ENCODE data around the gene SAMD14. TPM values are rescaled to one million over a fixed set of nuclear protein-coding genes. Genes with fewer than 3 reads are reported as not detected.

Gene SAMD14
- total RNA-seq, 1 experiment from 2014 or later = not detected

- Mint-ChIP-seq H3K27ac (ENCODE audit: unreplicated experiment) (no peak overlapping the region), H3K4me1 (ENCODE audit: low read depth, unreplicated experiment) (peaks cover 30% of the 10 kb centered on the region), H3K36me3 (ENCODE audit: insufficient read depth, unreplicated experiment) (peaks cover 12% of the 10 kb centered on the region), H3K27me3 (ENCODE audit: unreplicated experiment) (peaks cover 82% of the 10 kb centered on the region), H3K9me3 (ENCODE audit: low read depth, unreplicated experiment) (no peaks in the 10 kb centered on the region), H3K4me3 (ENCODE audit: low read depth, unreplicated experiment) (no peak overlapping the region)
- DNase-seq = no peak
- intact Hi-C loops (cut with micrococcal nuclease; ENCODE audit: unreplicated experiment) = loop anchor here (5.0 kb wide), 1 partner anchor 47 kb away; no protein-coding TSS in a partner anchor
- TF ChIP-seq CTCF (IDR thresholded peaks at IDR 0.05; ENCODE audit: unreplicated experiment) = no peak
- CTCF ChIA-PET = interaction anchor here (1.0 to 1.3 kb wide), 2 partner anchors 13 to 14 kb away, joined by 4 to 5 read pairs; no protein-coding TSS in a partner anchor
- no TSS peak for BruUV-seq (replicated peaks)
Observed at GRCh38 chr17:50164697-50164988, 34.7 kb upstream of the SAMD14 start.

GRCh38 chr17:50163843-50164696 lies 34.1 kb upstream of the SAMD14 start:
- peaks cover 12% of the 10 kb centered on the region for H3K36me3 Mint-ChIP-seq (ENCODE audit: insufficient read depth, unreplicated experiment)
- peaks cover 24% of the 10 kb centered on the region for H3K4me1 Mint-ChIP-seq (ENCODE audit: low read depth, unreplicated experiment)
- CTCF ChIA-PET = interaction anchor here (0.7 kb wide), 1 partner anchor 70 kb away, joined by 6 read pairs; no protein-coding TSS in a partner anchor
- no peak overlapping the region for H3K4me3 Mint-ChIP-seq (ENCODE audit: low read depth, unreplicated experiment)
- intact Hi-C loops (cut with micrococcal nuclease; ENCODE audit: unreplicated experiment) = loop anchor here (5.0 kb wide), 1 partner anchor 47 kb away; no protein-coding TSS in a partner anchor
- peaks cover 80% of the 10 kb centered on the region for H3K27me3 Mint-ChIP-seq (ENCODE audit: unreplicated experiment)
- no peak for TF ChIP-seq CTCF (IDR thresholded peaks at IDR 0.05; ENCODE audit: unreplicated experiment)
- no peak for DNase-seq
- H3K9me3 Mint-ChIP-seq (ENCODE audit: low read depth, unreplicated experiment) = no peaks in the 10 kb centered on the region
- BruUV-seq (replicated peaks) = no TSS peak
- H3K27ac Mint-ChIP-seq (ENCODE audit: unreplicated experiment) = no peak overlapping the region

GRCh38 chr17:50162466-50163254 lies 32.7 kb upstream of the SAMD14 start:
- H3K27me3 Mint-ChIP-seq (ENCODE audit: unreplicated experiment) = peaks cover 66% of the 10 kb centered on the region
- no TSS peak for BruUV-seq (replicated peaks)
- intact Hi-C loops (cut with micrococcal nuclease; ENCODE audit: unreplicated experiment) = loop anchor here (5.0 kb wide), 1 partner anchor 45 kb away; no protein-coding TSS in a partner anchor
- peaks cover 18% of the 10 kb centered on the region for H3K4me1 Mint-ChIP-seq (ENCODE audit: low read depth, unreplicated experiment)
- H3K27ac Mint-ChIP-seq (ENCODE audit: unreplicated experiment) = no peak overlapping the region
- H3K9me3 Mint-ChIP-seq (ENCODE audit: low read depth, unreplicated experiment) = no peaks in the 10 kb centered on the region
- no peak for TF ChIP-seq CTCF (IDR thresholded peaks at IDR 0.05; ENCODE audit: unreplicated experiment)
- CTCF ChIA-PET = interaction anchor here (0.8 to 2.6 kb wide), 6 partner anchors 11 to 68 kb away, joined by 3 to 11 read pairs (median 4); partner anchors contain the start of gene PDK2
- H3K36me3 Mint-ChIP-seq (ENCODE audit: insufficient read depth, unreplicated experiment) = peaks cover 12% of the 10 kb centered on the region
- no peak overlapping the region for H3K4me3 Mint-ChIP-seq (ENCODE audit: low read depth, unreplicated experiment)
- DNase-seq = no peak

- Mint-ChIP-seq H3K27me3 (ENCODE audit: unreplicated experiment) (peaks cover 61% of the 10 kb centered on the region), H3K36me3 (ENCODE audit: insufficient read depth, unreplicated experiment) (peaks cover 12% of the 10 kb centered on the region), H3K4me3 (ENCODE audit: low read depth, unreplicated experiment) (peak overlapping the region; percentile 75), H3K27ac (ENCODE audit: unreplicated experiment) (peak overlapping the region; percentile 6), H3K9me3 (ENCODE audit: low read depth, unreplicated experiment) (no peaks in the 10 kb centered on the region), H3K4me1 (ENCODE audit: low read depth, unreplicated experiment) (peaks cover 18% of the 10 kb centered on the region)
- CTCF ChIA-PET = interaction anchor here (0.8 to 2.6 kb wide), 8 partner anchors 10 to 135 kb away, joined by 3 to 11 read pairs (median 4); partner anchors contain the start of gene PDK2
- intact Hi-C loops (cut with micrococcal nuclease; ENCODE audit: unreplicated experiment) = loop anchor here (2.0 to 5.0 kb wide), 2 partner anchors 45 to 67 kb away; partner anchors contain the start of gene PDK2
- DNase-seq = no peak
- no peak for TF ChIP-seq CTCF (IDR thresholded peaks at IDR 0.05; ENCODE audit: unreplicated experiment)
- no TSS peak for BruUV-seq (replicated peaks)
Observed at GRCh38 chr17:50161911-50162288, 31.9 kb upstream of the SAMD14 start.
